T-helper 1 cell treated with Interleukin-12 subunit alpha and Interleukin-12 subunit beta and Interleukin-4 antibody, amounts not matched to agents 30 ng/mL and 1 ng/mL, for 36 hours (primary cell): ENCODE results near the gene IFNA10. TPM values are rescaled to one million over a fixed set of nuclear protein-coding genes. Genes with fewer than 3 reads are reported as not detected.
"Not testable (repeated sequence)": the region's sequence is repeated elsewhere in the genome, so short reads cannot be mapped to it uniquely, and the experiment has no call there.

ENCODE experiments used
- intact Hi-C: fragments of 100-400 bp; cut with micrococcal nuclease; formaldehyde crosslinking; loops from one replicate; pipeline ENCODE4 v1.15.1; 2024
- total RNA-seq: library from RNA; stranded (reverse); gene quantifications from 2 replicates; pipeline ENCODE4 v1.2.3, GENCODE V29; 2022

The IFNA10 gene
- total RNA-seq, 1 donor from 2014 or later = not detected

- intact Hi-C loops = loop anchor here (1.0 to 5.0 kb wide), 4 partner anchors 43 to 594 kb away; no protein-coding TSS in a partner anchor
Observed at GRCh38 chr9:21194867-21195776, 11.8 kb downstream of the IFNA10 start.

- intact Hi-C loops = not testable (repeated sequence)
Observed at GRCh38 chr9:21187487-21187886, 19.5 kb downstream of the IFNA10 start, which contains the start of gene IFNA4. TSS of gene IFNA4 (minus strand) at chr9:21187587. CDS start at chr9:21187531, 56 bp downstream.

- intact Hi-C loops = loop anchor here (1.0 kb wide), 2 partner anchors 272 to 606 kb away; no protein-coding TSS in a partner anchor
Observed at GRCh38 chr9:21182810-21183736, 23.9 kb downstream of the IFNA10 start.

GRCh38 chr9:21174671-21175070, 32.3 kb downstream of the IFNA10 start:
- intact Hi-C loops = no loop called here

- intact Hi-C loops = no loop called here
Observed at GRCh38 chr9:21172156-21172555, 34.8 kb downstream of the IFNA10 start.

- intact Hi-C loops = no loop called here
Observed at GRCh38 chr9:21171351-21171750, 35.6 kb downstream of the IFNA10 start.

GRCh38 chr9:21166560-21166959, 40.4 kb downstream of the IFNA10 start, which contains the start of gene IFNA21:
TSS of gene IFNA21 (minus strand) at chr9:21166660. CDS start at chr9:21166612, 48 bp downstream.
- intact Hi-C loops = not testable (repeated sequence)

- intact Hi-C loops = no loop called here
Observed at GRCh38 chr9:21165516-21165915, 41.4 kb downstream of the IFNA10 start.

- intact Hi-C loops = no loop called here
Observed at GRCh38 chr9:21160178-21160577, 46.8 kb downstream of the IFNA10 start.

Other genes with a start within 250 kb of the IFNA10 start
- gene HACD4, start 175.5 kb downstream of the IFNA10 start, total RNA-seq = 10.3 and 11.0 TPM in 2 replicates
- not detected in 2 replicates for gene IFNB1, start 129.2 kb downstream of the IFNA10 start, total RNA-seq
- not detected in 2 replicates for gene IFNW1, start 65.3 kb downstream of the IFNA10 start, total RNA-seq
- gene IFNA21, start 40.5 kb downstream of the IFNA10 start, total RNA-seq = not detected in 2 replicates
- not detected in 2 replicates for gene IFNA4, start 19.6 kb downstream of the IFNA10 start, total RNA-seq
- not detected in 2 replicates for gene IFNA7, start 4.9 kb downstream of the IFNA10 start, total RNA-seq
- gene IFNA16, start 10.2 kb upstream of the IFNA10 start, total RNA-seq = not detected in 2 replicates
- not detected in 2 replicates for gene IFNA17, start 21.1 kb upstream of the IFNA10 start, total RNA-seq
- not detected in 2 replicates for gene IFNA14, start 32.9 kb upstream of the IFNA10 start, total RNA-seq
- not detected in 2 replicates for gene IFNA5, start 98.2 kb upstream of the IFNA10 start, total RNA-seq
- 15.4 and 16.6 TPM in 2 replicates for gene KLHL9, start 128.3 kb upstream of the IFNA10 start, total RNA-seq
- not detected in 2 replicates for gene IFNA6, start 143.7 kb upstream of the IFNA10 start, total RNA-seq
- gene IFNA13, start 160.9 kb upstream of the IFNA10 start, total RNA-seq = not detected in 2 replicates
- gene IFNA2, start 178.3 kb upstream of the IFNA10 start, total RNA-seq = not detected in 2 replicates
- gene IFNA8, start 202.0 kb upstream of the IFNA10 start, total RNA-seq = not detected in 2 replicates
- not detected in 2 replicates for gene IFNA1, start 233.3 kb upstream of the IFNA10 start, total RNA-seq